Endothelial cell of umbilical vein (primary cell): ENCODE measurements around the gene NTSR1. TPM values are rescaled to one million over a fixed set of nuclear protein-coding genes. Genes with fewer than 3 reads are reported as not detected.

Experiments
- BruUV-seq: library from RNA; stranded (reverse); fragments of 400-500 nt; replicated peaks from 2 replicates; lab custom pipeline; 2021; lab: Mats Ljungman, UMichigan
- CTCF ChIA-PET: fragments of 300-600, 350-600 bp; sonication (Branson Sonifier 250); formaldehyde crosslinking; loops from one replicate; lab custom pipeline; 2021; ENCODE audit warnings: antibody characterized with exemption, inconsistent platforms; lab: Charles Lee
- POLR2A ChIA-PET: fragments of 300-600, 350-600 bp; sonication (Branson Sonifier 250); formaldehyde crosslinking; loops from one replicate; lab custom pipeline; 2021; ENCODE audit warnings: antibody characterized with exemption, inconsistent platforms; lab: Charles Lee
- DNase-seq: peaks from one replicate; pipeline ENCODE4 v3.0.0-alpha.2; 2011; ENCODE audit warnings: low read depth, low spot score
- FAIRE-seq: peaks from 2 replicates; lab custom pipeline; 2011; peaks lifted over from hg19 to GRCh38; lab: Jason Lieb, UNC
- H2AFZ ChIP-seq: 2 replicates; pipeline ENCODE4 v1.6.0; 2012; ENCODE audit warnings: low read depth, low read length, control low read depth, inconsistent platforms
- H3K27ac ChIP-seq: 2 replicates; pipeline ENCODE4 v1.5.1; 2011; ENCODE audit warnings: low read depth, mild to moderate bottlenecking, control low read depth, low read length, moderate library complexity; ENCODE audit not compliant: insufficient read depth
- H3K27me3 ChIP-seq, 2 experiments: 2 replicates each; pipeline versions ENCODE4 v1.6.0 to v1.6.1; 2011; ENCODE audit warnings: low read length in 2 of 2, mixed read lengths in 1 of 2; ENCODE audit not compliant: control insufficient read depth in 2 of 2, insufficient read depth in 2 of 2
- H3K36me3 ChIP-seq, 2 experiments: 2 replicates in 1 of 2; 3 replicates in 1 of 2; pipeline ENCODE4 v1.5.1; 2011; ENCODE audit warnings: low read length in 2 of 2, mild to moderate bottlenecking in 1 of 2, moderate library complexity in 1 of 2; ENCODE audit not compliant: control insufficient read depth in 2 of 2, insufficient read depth in 2 of 2; ENCODE audit errors: extremely low read depth in 1 of 2
- H3K4me1 ChIP-seq: 3 replicates; pipeline ENCODE4 v1.5.1; 2011; ENCODE audit warnings: mild to moderate bottlenecking, low read length; ENCODE audit not compliant: control insufficient read depth, insufficient read depth; ENCODE audit errors: extremely low read depth
- H3K4me2 ChIP-seq: 2 replicates; pipeline ENCODE4 v1.6.1; 2011; ENCODE audit warnings: low read length, control low read depth, mixed read lengths; ENCODE audit not compliant: insufficient read depth
- H3K4me3 ChIP-seq, 3 experiments: fragments of 200-600 bp in 1 of 3; sonication (generic), shearing (Covaris generic) in 1 of 3; replicated peaks in 1 of 3; 2 replicates each; pipeline ENCODE4 v1.5.1; 2011 to 2016; ENCODE audit warnings: control low read depth in 3 of 3, low read length in 3 of 3, mild to moderate bottlenecking in 2 of 3, inconsistent platforms in 1 of 3, low read depth in 1 of 3, moderate library complexity in 1 of 3; ENCODE audit not compliant: insufficient read depth in 1 of 3
- H3K79me2 ChIP-seq: 2 replicates; pipeline ENCODE4 v1.6.0; 2012; ENCODE audit warnings: low read length, inconsistent platforms; ENCODE audit not compliant: control insufficient read depth, insufficient read depth
- H3K9ac ChIP-seq: replicated peaks from 2 replicates; pipeline ENCODE3; 2011; ENCODE audit warnings: low read length, control low read depth; ENCODE audit not compliant: insufficient read depth; ENCODE audit errors: extremely low read depth
- H3K9me1 ChIP-seq: replicated peaks from 3 replicates; pipeline ENCODE4 v1.6.0; 2011; ENCODE audit warnings: mild to moderate bottlenecking, low read length; ENCODE audit not compliant: control insufficient read depth, insufficient read depth; ENCODE audit errors: extremely low read depth
- H3K9me3 ChIP-seq: replicated peaks from 2 replicates; pipeline ENCODE4 v1.5.1; 2012; ENCODE audit warnings: low read length, inconsistent platforms; ENCODE audit not compliant: control insufficient read depth, insufficient read depth
- H4K20me1 ChIP-seq: replicated peaks from 2 replicates; pipeline ENCODE3; 2011; ENCODE audit warnings: mild to moderate bottlenecking, low read length; ENCODE audit not compliant: control insufficient read depth, insufficient read depth; ENCODE audit errors: extremely low read depth
- CTCF ChIP-seq, 2 donors: IDR thresholded peaks; 1 replicate in 1 of 2; 2 replicates in 1 of 2; pipeline ENCODE4 v1.5.1; 2011; ENCODE audit warnings: low read length in 2 of 2, mild to moderate bottlenecking in 2 of 2, moderate library complexity in 2 of 2, control low read depth in 1 of 2, inconsistent platforms in 1 of 2, low read depth in 1 of 2; ENCODE audit not compliant: insufficient read depth in 1 of 2; ENCODE audit errors: extremely low read depth in 1 of 2
- EZH2 ChIP-seq: IDR thresholded peaks from 2 replicates; pipeline ENCODE4 v1.6.1; 2012; ENCODE audit warnings: borderline replicate concordance, low read depth, mild to moderate bottlenecking, moderate library complexity, low read length, inconsistent platforms; ENCODE audit not compliant: severe bottlenecking
- FOS ChIP-seq: IDR thresholded peaks from 2 replicates; pipeline ENCODE4 v1.6.1; 2011; ENCODE audit warnings: mild to moderate bottlenecking, low read length, moderate library complexity, borderline replicate concordance; ENCODE audit not compliant: insufficient read depth
- GATA2 ChIP-seq: IDR thresholded peaks from 2 replicates; pipeline ENCODE4 v1.7.0; 2011; ENCODE audit warnings: low read depth, mild to moderate bottlenecking, moderate library complexity, mixed read lengths, low read length; ENCODE audit not compliant: insufficient read length, insufficient read depth
- JUN ChIP-seq: IDR thresholded peaks from 2 replicates; pipeline ENCODE4 v1.6.1; 2011; ENCODE audit warnings: borderline replicate concordance, low read depth; ENCODE audit not compliant: insufficient read length, insufficient read depth
- MAX ChIP-seq: IDR thresholded peaks from 2 replicates; pipeline ENCODE4 v1.6.1; 2011; ENCODE audit not compliant: insufficient read depth, insufficient read length
- MYC ChIP-seq: IDR thresholded peaks from one replicate; pipeline ENCODE4 v1.6.1; 2011; ENCODE audit warnings: mild to moderate bottlenecking, low read depth, low read length
- POLR2A ChIP-seq: IDR thresholded peaks from 2 replicates; pipeline ENCODE4 v1.6.1; 2012; ENCODE audit warnings: low read depth, mild to moderate bottlenecking, control low read depth, low read length
- POLR2AphosphoS5 ChIP-seq: IDR thresholded peaks from 2 replicates; pipeline ENCODE4 v1.6.1; 2012; ENCODE audit warnings: low read depth, mild to moderate bottlenecking, control low read depth, low read length, moderate library complexity; ENCODE audit not compliant: insufficient read depth
- dilution Hi-C: fragments of 300-500 bp; cut with MboI; formaldehyde crosslinking; loops from one replicate; pipeline ENCODE4 v1.15.0; 2019; ENCODE audit warnings: low sequenced_read_pairs; ENCODE audit not compliant: extremely low pct_ligation_motif_present
- intact Hi-C: fragments of 100-400 bp; cut with micrococcal nuclease; formaldehyde crosslinking; loops from one replicate; pipeline ENCODE4 v1.10.0; 2022
- polyA plus RNA-seq, 4 experiments: library from polyadenylated mRNA; depleted of rRNA in 3 of 4; stranded (reverse) in 3 of 4; unstranded in 1 of 4; fragments of >200 nt; gene quantifications; 2 replicates each; pipeline versions ENCODE4 v1.2.1 to v1.2.3, GENCODE V29; 2011 to 2012; ENCODE audit warnings: missing spikeins in 1 of 4
- total RNA-seq: library from RNA; stranded (reverse); gene quantifications from 2 replicates; pipeline ENCODE4 v1.2.3, GENCODE V29; 2021

NTSR1 gene
- total and polyA plus RNA-seq, 2 donors (not counting 3 experiments of a cell fraction or from before 2014, with no cell fraction given) = 0.14 to 2.1 TPM

- intact Hi-C loops = loop anchor here (1.0 to 10.0 kb wide), 2 partner anchors 435 to 489 kb away; partner anchors contain the start of gene ADRM1
- no peaks in the 10 kb centered on the region for H4K20me1 ChIP-seq
- BruUV-seq = no TSS peak
- H3K9ac ChIP-seq = peak overlapping the region; percentile 41
- ChIA-PET POLR2A (no interaction called here), CTCF (interaction anchor here (0.7 to 1.9 kb wide), 14 partner anchors 12 to 384 kb away, joined by 3 to 24 read pairs (median 4); partner anchors contain the start of gene NTSR1)
- no peaks in the 10 kb centered on the region for H3K27me3 ChIP-seq
- H3K9me1 ChIP-seq = no peaks in the 10 kb centered on the region
- H3K9me3 ChIP-seq = no peaks in the 10 kb centered on the region
- peak overlapping the region; percentile 94 for H2AFZ ChIP-seq
- dilution Hi-C loops = no loop called here
- peak overlapping the region; percentile 72 for H3K27ac ChIP-seq
- peaks cover 22% of the 10 kb centered on the region for H3K4me1 ChIP-seq
- DNase-seq (peak; percentile 96), FAIRE-seq (peak; percentile 97)
- peak overlapping the region; percentile 77 for H3K4me2 ChIP-seq
- peak overlapping the region; percentile 4 to 60 (median 43) for H3K4me3 ChIP-seq
- TF ChIP-seq POLR2AphosphoS5 (peak; percentile 68), FOS (no peak), EZH2 (no peak), CTCF (IDR thresholded peaks at IDR 0.05; ENCODE audit: extremely low read depth in 1 of 2, insufficient read depth in 1 of 2, low read depth in 1 of 2, low read length in 2 of 2) (no peak), POLR2A (peak; percentile 89), JUN (no peak), GATA2 (no peak), MAX (no peak), MYC (no peak)
- peaks cover 2 to 4% of the 10 kb centered on the region in 2 experiments for H3K36me3 ChIP-seq
- H3K79me2 ChIP-seq = peaks cover 14% of the 10 kb centered on the region
Measured at GRCh38 chr20:62794007-62794724, 85.5 kb downstream of the NTSR1 start.
